NT2/D1 (cell line): ENCODE results near the gene TDRKH.
A peak's percentile ranks its signal among the peaks of the same experiment; 100 is the strongest.

ENCODE experiments used
- DNase-seq: peaks from one replicate; pipeline ENCODE4 v3.0.0-alpha.2; 2011; ENCODE audit warnings: low read depth, low spot score
- H3K27me3 ChIP-seq: 2 replicates; pipeline ENCODE4 v1.6.0; 2011; ENCODE audit warnings: mild to moderate bottlenecking; ENCODE audit not compliant: insufficient read length, insufficient read depth
- H3K36me3 ChIP-seq: 2 replicates; pipeline ENCODE4 v1.6.1; 2011; ENCODE audit warnings: mild to moderate bottlenecking, low read length, mixed read lengths; ENCODE audit not compliant: insufficient read depth, insufficient read length
- H3K4me1 ChIP-seq: 2 replicates; pipeline ENCODE4 v1.5.1; 2011; ENCODE audit not compliant: insufficient read depth, insufficient read length
- H3K4me3 ChIP-seq: 2 replicates; pipeline ENCODE4 v1.5.1; 2011; ENCODE audit warnings: low read depth; ENCODE audit not compliant: insufficient read length
- H3K9ac ChIP-seq: 2 replicates; pipeline ENCODE4 v1.6.0; 2011; ENCODE audit warnings: low read depth; ENCODE audit not compliant: insufficient read length
- H3K9me3 ChIP-seq: 2 replicates; pipeline ENCODE4 v1.5.1; 2011; ENCODE audit warnings: mild to moderate bottlenecking, low read length; ENCODE audit not compliant: insufficient read depth
- SUZ12 ChIP-seq: IDR thresholded peaks from 2 replicates; pipeline ENCODE4 v1.6.1; 2011; ENCODE audit not compliant: insufficient read length, insufficient read depth; ENCODE audit errors: extremely low read depth
- YY1 ChIP-seq: IDR thresholded peaks from 2 replicates; pipeline ENCODE4 v1.6.1; 2011; ENCODE audit not compliant: insufficient read length, insufficient read depth
- ZNF274 ChIP-seq: IDR thresholded peaks from 2 replicates; pipeline ENCODE4 v1.6.1; 2011; ENCODE audit warnings: mild to moderate bottlenecking, low read depth, low read length

TDRKH gene

GRCh38 chr1:151829352-151830046 lies 39.2 kb upstream of the TDRKH start:
- Histone ChIP-seq H3K27me3 (no peaks in the 10 kb centered on the region), H3K4me1 (peaks cover 53% of the 10 kb centered on the region), H3K9me3 (no peaks in the 10 kb centered on the region), H3K4me3 (no peak overlapping the region), H3K9ac (no peak overlapping the region), H3K36me3 (no peaks in the 10 kb centered on the region)
- TF ChIP-seq SUZ12 (no peak), YY1 (no peak), ZNF274 (no peak)
- no peak for DNase-seq

- Histone ChIP-seq H3K9ac (no peak overlapping the region), H3K4me1 (peaks cover 49% of the 10 kb centered on the region), H3K36me3 (no peaks in the 10 kb centered on the region), H3K27me3 (no peaks in the 10 kb centered on the region), H3K9me3 (no peaks in the 10 kb centered on the region), H3K4me3 (no peak overlapping the region)
- TF ChIP-seq YY1 (no peak), SUZ12 (no peak), ZNF274 (no peak)
- peak; percentile 77 for DNase-seq
Observed at GRCh38 chr1:151828921-151829320, 38.6 kb upstream of the TDRKH start.

- H3K36me3 ChIP-seq, result no peaks in the 10 kb centered on the region
- TF ChIP-seq ZNF274, result no peak
- TF ChIP-seq YY1, result no peak
- TF ChIP-seq SUZ12, result no peak
- DNase-seq, result no peak
- H3K9me3 ChIP-seq, result no peaks in the 10 kb centered on the region
- H3K4me3 ChIP-seq, result no peak overlapping the region
- H3K4me1 ChIP-seq, result peaks cover 52% of the 10 kb centered on the region
- H3K9ac ChIP-seq, result peak overlapping the region; percentile 51
- no peaks in the 10 kb centered on the region for H3K27me3 ChIP-seq
Observed at GRCh38 chr1:151827853-151828252, 37.6 kb upstream of the TDRKH start.

- TF ChIP-seq ZNF274 (no peak), SUZ12 (no peak), YY1 (no peak)
- H3K4me3 ChIP-seq, result no peak overlapping the region
- H3K9me3 ChIP-seq, result no peaks in the 10 kb centered on the region
- peaks cover 49% of the 10 kb centered on the region for H3K4me1 ChIP-seq
- H3K9ac ChIP-seq, result peak overlapping the region; percentile 58
- DNase-seq, result no peak
- no peaks in the 10 kb centered on the region for H3K27me3 ChIP-seq
- no peaks in the 10 kb centered on the region for H3K36me3 ChIP-seq
Observed at GRCh38 chr1:151825751-151826660, 35.7 kb upstream of the TDRKH start.

- Histone ChIP-seq H3K27me3 (no peaks in the 10 kb centered on the region), H3K4me3 (no peak overlapping the region), H3K9ac (no peak overlapping the region), H3K36me3 (no peaks in the 10 kb centered on the region), H3K9me3 (no peaks in the 10 kb centered on the region), H3K4me1 (peaks cover 45% of the 10 kb centered on the region)
- DNase-seq, result no peak
- no peak for TF ChIP-seq YY1
- TF ChIP-seq ZNF274, result no peak
- no peak for TF ChIP-seq SUZ12
Observed at GRCh38 chr1:151825204-151825603, 34.9 kb upstream of the TDRKH start.

- no peak for DNase-seq
- peaks cover under 1% of the 10 kb centered on the region for H3K27me3 ChIP-seq
- no peak overlapping the region for H3K9ac ChIP-seq
- H3K36me3 ChIP-seq, result no peaks in the 10 kb centered on the region
- H3K4me3 ChIP-seq, result no peak overlapping the region
- TF ChIP-seq YY1 (no peak), SUZ12 (no peak), ZNF274 (no peak)
- H3K4me1 ChIP-seq, result peaks cover 30% of the 10 kb centered on the region
- H3K9me3 ChIP-seq, result no peaks in the 10 kb centered on the region
Observed at GRCh38 chr1:151823175-151823574, 32.9 kb upstream of the TDRKH start.

- Histone ChIP-seq H3K9me3 (no peaks in the 10 kb centered on the region), H3K4me3 (no peak overlapping the region), H3K4me1 (peaks cover 25% of the 10 kb centered on the region), H3K27me3 (peaks cover 3% of the 10 kb centered on the region), H3K9ac (peak overlapping the region; percentile 23), H3K36me3 (no peaks in the 10 kb centered on the region)
- DNase-seq, result no peak
- no peak for TF ChIP-seq ZNF274
Observed at GRCh38 chr1:151822404-151822803, 32.1 kb upstream of the TDRKH start.
